Fibroblast of upper back skin (primary cell): ENCODE measurements around the gene COG2.
"Not testable (repeated sequence)": the region's sequence is repeated elsewhere in the genome, so short reads cannot be mapped to it uniquely, and the experiment has no call there.

Experiments
- DNase-seq: peaks from one replicate; pipeline ENCODE4 v3.0.0-alpha.2; 2013

The COG2 gene

DNA sequence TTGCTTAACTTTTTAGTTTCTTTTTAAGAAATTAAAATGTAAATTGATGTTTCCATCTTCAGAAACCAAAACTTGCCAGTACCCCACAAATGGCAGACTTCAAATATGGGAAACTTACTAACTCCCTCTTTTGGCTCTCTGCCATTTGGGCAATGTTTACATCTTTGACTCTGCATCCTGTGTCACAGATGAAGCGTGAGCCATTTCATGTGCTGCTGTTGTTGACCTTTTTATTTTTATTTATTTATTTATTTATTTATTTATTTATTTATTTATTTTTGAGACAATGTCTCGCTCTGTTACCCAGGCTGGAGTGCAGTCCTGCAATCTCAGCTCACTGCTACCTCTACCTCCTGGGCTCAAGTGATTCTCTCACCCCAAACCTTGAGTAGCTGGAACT lies 16.0 kb upstream of the COG2 start:
- DNase-seq, result no peak

DNA sequence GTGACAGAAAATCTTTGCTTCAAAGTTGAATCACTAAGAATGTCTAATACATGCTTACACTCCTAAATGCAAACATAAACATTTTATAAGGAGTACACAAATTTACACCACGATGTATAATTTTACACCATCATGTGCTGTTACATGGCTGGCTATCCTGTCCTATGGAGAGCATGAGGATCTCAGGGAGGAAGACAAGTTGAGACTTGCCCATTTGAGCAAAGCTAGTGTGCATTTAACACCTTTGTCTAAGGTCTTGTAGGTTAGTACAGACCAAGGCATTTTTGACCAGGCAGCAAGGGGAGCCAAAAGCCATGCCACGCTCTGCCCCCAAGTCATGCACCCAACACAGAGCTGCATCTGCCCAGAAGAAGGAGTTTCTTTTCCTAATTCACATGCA lies 14.5 kb upstream of the COG2 start:
- no peak for DNase-seq

DNA sequence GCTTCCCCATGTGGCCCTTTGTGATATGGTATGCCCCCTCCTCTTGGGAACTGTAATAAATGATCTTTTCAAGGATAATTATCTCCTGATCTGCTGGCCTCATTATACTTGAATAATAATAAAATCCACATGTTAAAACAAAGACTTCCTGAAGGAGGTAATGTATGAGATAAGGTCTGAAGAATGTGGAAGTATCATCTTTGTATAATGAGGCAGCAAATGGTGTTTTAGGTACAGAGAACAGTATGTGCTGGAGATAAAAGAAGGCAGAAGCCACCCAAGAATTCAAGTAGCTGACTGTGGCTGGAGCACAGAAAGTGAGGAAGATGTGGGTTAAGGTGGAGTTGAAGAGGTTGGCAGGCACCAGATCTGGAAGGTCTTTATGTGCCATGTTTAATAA lies 12.8 kb upstream of the COG2 start:
- DNase-seq, result peak; percentile 4

DNA sequence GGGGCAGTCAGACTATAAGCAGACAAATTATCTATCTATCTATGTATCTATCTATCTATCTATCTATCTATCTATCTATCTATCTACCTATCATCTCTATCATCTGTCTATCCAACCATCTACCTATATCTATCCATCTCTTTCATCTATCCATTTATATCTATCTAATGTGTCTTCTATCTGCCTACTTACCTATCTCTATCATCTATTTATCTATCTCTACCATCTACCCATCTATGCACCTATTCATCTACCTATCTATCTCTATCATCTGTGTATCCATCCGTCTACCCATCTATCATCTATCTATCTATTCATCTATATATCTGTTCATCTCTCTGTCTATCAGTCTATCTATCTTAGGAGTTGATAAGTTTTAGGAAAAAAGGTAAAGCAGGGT lies 10.8 kb upstream of the COG2 start:
- no peak for DNase-seq

DNA sequence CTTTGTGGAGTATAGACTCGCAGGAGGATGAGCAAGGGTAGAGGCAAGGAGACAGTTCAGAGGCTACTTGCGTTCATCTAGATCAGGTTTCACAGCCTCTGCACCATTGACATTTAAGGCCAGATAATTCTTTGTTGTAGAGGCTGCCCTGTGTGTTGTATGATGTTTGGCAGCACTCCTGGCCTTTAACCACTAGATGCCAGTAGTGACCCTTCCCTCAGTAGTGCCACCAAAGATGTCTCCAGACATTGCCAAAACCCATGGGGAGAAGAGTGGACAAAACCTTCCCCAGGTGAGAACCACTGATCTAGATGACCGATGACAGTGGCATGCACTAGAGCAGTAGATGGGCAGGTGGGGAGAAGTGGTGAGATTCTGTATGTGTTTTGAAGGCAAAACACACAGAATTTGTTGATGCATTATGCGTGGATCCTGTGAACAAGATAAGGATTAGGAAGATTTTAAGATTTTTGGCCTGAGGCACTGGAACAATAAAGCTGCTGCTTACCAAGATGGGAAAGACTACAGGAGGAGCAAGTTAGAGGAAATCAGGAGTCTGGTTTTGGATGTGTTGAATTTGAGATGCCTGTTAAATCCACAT lies 9.9 kb upstream of the COG2 start:
- peak; percentile 23 for DNase-seq

DNA sequence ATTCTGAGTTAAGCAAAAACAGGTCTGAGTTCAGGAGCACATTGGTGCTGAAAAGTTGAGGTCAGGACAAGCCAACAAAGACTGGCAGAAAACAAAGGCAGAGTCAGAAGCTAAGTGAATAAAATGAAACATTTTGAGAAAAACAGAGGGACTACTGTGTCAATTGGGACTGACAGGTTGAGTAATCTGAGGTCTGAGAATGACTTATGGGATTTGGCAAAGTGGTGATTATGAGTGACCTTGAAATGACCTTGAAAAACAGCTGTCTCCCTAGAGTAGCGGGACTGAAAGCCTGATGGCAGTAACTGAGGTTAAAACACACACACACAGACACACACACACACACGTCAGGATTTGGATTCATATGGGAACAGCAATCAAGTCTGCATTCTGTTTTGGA lies 8.8 kb upstream of the COG2 start:
- peak; percentile 8 for DNase-seq

DNA sequence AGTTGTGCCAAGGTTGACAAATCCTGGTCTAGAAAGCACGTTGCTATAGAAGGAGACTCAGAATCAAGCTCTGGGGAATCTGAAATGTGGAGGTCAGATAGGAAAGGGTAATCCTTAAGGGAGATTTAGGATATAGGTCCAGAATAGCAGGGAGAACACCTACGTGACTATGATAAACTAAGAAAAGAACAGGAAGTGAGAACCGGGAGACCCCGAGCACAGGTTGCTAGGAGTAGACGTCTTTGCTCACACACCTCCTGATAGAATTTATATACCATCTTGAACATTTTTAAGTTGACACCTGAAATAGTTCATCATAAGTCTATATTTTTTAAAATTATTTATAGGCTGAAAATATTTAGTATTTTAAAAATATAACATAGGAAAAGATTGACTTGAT lies 7.9 kb upstream of the COG2 start:
- DNase-seq, result no peak

DNA sequence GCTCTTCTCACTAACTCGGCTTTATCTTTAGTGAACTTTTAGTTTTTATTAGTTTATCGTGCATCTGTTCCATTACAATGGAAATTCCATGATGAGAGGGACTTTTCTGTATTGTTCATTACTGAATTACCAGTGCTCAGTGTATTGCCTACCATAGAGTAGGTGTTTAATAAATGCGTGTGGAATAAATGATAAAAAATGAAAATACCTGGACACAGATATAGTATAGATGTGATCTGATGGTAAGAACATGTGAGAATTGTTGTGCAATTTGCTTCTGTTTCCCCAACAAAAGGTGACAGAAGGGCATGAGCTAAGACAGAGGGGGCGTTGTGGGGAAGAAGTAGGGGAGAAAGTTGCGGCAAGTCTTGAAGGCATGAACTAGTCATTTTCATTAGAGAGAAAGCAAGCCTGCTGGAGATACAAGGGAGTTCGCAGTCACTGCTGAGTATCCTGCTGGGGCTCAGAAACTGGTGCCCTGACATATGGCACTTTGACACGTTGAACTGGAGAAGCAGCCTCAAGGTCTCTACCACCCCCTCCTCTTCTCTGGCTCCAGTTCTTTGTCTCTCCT lies 5.6 kb upstream of the COG2 start:
- DNase-seq, result no peak

DNA sequence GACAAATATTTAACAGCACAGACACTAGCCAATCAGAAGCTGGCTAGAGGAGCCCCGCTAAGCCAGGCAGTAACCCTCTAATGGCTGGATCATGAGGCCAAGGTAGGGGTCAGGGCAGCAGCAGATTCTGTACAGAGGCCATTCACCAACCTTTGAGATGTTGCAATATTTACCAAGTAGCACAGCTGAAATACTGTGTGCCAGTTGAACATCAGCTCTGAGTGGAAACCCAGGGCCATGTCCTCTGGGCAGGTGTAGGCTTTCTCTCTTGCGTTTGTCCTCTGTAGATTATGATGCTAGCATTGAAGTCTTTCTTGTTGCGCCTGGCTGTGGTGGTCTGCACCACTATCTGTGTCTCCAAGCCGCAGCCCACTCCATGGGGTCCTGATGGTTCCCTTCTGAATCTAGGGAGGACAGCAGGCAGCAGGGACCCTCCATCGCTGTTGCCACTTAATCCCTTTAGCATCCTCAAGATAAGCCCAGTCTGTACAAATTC lies 2.5 kb upstream of the COG2 start:
- DNase-seq, result no peak

DNA sequence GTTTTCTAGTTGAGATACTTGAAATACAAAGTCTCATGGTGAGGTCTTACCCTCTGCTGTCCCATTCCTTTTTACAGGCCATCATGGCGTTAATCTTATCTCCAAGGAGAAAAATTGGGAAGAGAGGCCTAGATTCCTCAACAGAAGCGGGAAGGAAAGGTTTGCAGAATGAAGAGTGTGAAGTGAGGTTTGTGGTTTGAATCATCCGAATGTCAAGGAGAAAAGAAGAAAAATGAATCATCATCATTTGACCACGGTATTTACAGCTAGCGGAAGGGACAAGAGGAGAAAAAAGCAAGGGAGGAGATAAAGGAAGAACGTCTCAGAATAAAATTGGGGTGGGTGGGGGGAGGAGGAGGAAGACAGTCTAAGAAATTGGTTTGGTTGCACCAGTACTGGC lies 935 bp upstream of the COG2 start:
- peak; percentile 57 for DNase-seq

DNA sequence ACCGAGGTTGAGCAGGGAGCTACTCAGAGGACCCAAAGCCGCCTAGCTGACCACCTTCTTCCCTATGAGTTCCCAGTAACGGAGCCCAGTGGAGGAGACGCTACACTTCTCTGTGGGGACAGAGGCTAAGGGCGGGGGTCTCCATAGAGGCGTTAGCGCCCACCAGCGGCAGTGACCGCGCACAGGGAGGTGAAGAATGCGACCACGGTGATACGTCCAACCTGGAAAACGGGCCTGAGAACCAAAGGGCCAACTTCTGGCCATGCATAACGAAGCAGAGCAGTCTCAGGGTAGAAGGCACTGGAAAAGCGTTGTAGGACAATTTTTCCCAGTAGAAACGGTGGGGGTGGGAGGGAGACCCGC lies 400 bp upstream of the COG2 start:
- DNase-seq, result no peak

DNA sequence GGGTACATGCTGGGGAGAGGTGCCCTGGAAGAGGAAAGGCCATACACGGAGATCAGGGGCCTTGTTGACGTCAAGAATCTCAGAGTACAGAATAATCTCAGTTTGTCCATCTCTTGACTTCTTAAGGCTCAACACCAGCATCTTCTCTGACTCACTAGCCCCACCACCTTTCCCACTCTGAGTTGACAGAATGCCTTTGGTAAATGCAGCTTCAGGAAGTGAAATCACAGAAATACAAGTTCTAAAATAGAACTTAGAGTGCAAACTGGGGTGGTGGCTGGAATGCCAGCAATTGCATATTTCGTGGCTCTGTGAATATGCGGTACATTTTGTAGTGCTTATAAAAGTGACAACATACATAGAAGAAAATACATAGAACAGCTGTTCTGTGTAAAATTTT lies 1.6 kb downstream of the COG2 start:
- DNase-seq, result peak; percentile 33

DNA sequence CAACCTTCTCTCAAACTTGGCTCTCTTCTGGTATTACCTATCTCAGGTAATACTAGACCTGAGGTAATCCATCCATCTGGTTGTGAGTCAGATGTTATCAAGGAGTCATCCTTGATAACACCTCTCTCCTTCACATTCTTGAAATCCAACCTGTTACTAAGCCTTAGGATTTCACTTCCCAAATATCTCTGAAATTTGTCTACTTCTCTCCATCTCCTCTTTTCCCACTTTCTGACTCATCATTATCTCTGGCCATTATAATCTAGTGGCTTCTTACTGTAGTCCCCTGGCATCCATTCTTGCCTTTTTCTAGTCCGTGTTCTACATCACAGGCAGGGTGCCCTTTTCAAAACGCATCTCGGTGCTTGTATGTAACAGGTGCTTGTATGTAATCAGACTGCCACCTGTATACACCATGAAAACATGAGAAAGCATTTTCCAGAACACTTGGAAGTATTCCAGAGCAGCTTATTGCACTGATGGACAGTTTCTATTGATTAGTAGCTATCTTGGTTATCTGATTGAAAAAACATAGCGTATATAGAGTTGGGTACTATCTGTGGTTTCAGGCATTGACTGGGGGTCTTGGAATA lies 4.5 kb downstream of the COG2 start:
- DNase-seq, result no peak

DNA sequence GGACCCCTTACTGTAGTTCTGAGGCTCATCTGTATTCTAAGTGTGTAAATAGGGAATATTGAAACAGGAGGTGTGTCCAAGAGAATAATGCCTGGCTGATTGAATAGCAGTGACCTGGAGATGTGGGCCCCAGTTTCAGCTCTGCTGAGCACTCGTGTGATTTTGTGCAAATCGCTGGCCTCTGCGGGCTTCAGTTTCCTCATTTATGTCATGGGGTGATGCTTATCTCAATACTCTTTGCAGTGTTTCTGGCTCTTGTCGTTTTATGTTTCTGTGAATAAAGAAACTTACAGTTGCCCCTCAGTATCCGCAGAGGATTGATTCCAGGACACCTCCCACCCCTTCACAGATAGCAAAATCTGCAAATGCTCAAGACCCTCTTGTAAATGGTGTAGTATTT lies 5.0 kb downstream of the COG2 start:
- DNase-seq, result no peak

DNA sequence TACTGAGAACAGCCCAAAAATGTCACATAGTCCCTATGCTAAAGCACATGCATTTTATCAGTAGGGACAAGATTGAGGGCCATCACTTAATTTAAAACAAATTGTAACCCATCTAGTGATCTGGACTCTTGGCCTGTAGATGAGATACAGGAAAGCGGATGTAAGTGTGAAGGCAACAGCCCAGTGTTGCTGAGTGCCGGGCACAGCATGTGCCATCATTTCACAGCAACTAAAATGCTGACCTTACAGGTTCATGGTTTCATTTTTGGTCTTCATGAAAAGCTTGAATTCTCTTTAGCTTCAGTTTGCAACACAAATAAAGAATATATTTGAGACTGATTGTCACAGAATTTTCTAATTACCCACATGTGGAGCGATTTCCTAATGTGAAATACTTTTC lies 5.8 kb downstream of the COG2 start:
- no peak for DNase-seq

DNA sequence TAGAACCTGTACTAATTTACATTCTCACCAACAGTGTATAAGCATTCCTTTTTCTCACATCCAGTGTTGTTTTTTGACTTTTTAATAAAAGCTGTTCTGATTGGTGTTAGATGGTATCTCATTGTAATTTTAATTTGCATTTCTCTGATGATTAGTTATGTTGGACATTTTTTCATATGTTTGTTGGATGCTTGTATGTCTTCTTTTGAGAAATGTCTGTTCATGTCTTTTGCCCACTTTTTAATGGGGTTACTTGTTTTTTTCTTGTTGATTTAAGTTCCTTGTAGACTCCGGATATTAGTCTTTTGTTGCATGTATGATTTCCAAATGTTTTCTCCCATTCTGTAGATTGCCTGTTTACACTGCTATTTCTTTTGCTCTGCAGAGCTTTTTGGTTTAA lies 8.0 kb downstream of the COG2 start:
- DNase-seq, result no peak

DNA sequence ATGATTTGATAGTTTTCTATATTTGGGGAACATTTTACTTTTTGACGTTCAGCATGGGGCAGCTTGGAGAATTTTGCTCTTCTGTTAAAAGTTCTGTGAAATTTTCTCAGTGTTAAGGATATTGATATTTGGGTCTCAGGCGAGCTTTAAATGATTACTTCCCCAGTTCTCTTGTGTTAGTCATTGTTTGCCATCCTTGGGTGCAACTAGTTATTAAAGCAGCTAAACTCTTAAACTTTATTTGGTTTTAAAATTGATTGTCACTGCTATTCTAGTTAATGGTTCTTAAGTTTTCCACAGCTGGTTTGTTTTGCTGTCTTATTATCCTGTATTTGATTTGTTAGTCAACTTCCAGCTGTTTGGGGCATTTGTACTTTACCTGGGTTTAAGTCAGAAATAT lies 9.0 kb downstream of the COG2 start:
- DNase-seq, result no peak

DNA sequence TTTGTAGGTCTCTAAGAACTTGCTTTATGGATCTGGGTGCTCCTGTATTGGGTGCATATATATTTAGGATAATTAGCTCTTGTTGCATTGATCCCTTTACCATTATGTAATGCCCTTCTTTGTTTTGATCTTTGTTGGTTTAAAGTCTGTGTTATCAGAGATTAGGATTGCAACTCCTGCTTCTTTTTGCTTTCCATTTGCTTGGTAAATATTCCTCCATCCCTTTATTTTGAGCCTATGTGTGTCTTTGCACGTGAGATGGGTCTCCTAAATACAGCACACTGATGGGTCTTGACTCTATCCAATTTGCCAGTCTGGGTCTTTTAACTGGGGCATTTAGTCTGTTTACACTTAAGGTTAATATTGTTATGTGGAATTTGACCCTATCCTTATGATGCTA lies 14.4 kb downstream of the COG2 start:
- not testable (repeated sequence) for DNase-seq

DNA sequence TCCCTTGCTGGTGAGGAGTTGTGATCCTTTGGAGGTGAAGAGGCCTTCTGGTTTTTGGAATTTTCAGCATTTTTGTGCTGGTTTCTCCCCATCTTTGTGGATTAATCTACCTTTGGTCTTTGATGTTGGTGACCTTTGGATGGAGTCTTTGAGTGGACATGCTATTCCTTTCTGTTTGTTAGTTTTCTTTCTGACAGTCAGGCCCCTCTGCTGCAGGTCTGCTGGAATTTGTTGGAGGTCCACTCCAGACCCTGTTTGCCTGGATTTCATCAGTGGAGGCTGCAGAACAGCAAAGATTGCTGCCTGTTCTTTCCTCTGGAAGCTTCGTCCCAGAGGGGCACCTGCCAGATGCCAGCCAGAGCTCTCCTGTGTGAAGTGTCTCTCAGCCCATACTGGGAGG lies 15.8 kb downstream of the COG2 start:
- not testable (repeated sequence) for DNase-seq

DNA sequence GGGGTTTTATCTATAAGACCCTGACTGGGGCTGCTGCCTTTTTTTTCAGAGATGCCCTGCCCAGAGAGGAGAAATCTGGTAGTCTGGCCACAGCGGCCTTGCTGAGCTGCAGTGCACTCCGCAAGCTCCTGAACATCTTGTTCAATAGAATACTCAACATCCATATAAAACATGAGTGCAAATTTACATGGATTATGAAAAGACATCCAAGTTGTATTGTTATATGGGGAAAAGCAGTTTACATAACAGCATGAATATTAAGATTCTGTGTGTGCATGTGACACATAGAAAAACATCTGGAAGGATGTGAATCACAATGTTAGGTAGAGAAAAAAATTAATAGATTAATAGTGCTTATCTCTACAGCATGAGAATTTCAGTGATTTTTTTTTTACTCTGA lies 16.4 kb downstream of the COG2 start:
- DNase-seq, result no peak

DNA sequence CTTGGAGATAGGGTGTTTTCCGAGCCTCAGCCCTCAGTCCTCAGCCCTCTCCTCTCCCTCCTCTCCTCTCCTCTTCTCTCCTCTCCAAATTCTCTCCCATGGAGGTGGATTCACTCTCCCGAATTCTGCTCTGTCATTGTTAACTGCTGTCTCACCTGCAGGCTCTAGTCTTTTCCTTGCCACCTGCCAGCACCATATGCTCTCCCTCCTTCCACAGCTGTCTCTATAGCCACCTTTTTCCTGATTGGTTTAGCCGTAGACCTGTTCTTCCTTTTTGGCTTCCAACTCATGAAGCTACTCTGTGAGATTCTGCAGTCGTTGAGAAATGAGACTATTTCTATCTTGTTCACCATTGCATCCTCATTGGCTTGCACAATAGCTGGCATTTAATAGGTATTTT lies 19.7 kb downstream of the COG2 start:
- DNase-seq, result no peak

DNA sequence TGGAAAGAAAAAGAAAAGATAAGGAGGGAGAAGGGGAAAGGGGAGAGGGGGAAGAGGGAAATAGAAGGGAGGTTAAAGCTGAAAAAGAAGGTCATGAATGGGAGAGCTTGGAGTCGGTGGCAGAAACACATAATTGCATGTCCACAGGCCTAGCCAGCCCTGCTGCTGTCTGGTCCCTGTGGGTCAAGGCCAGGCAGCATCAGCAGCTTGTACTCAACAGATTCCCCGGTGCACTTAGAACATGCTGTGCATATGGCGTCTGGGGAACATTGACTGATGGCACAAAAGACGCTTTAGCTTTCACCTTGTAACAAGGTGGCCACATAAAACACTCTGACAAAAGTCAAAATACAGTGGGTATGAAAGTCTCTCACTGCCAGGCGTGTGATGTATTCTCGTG lies 25.9 kb downstream of the COG2 start:
- no peak for DNase-seq

DNA sequence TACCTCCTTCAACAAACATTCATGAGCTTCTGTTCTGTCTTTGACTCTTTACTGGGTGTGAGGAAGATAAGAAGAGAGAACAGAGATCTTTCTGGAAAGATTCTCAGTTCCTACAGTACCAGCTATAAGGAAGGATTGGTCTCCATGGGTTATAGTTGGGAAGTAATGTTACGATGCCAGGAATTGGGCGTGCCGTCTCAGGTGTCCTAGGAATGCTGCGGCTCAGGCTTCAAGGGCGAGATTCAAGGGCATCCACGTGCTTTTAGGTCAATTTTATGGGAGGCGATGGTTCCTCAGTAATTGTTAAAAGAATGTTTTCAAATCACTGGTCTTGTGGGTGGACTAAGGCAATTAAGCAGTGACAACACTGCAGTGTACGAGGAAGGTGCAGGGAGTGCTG lies 27.3 kb downstream of the COG2 start:
- DNase-seq, result no peak

DNA sequence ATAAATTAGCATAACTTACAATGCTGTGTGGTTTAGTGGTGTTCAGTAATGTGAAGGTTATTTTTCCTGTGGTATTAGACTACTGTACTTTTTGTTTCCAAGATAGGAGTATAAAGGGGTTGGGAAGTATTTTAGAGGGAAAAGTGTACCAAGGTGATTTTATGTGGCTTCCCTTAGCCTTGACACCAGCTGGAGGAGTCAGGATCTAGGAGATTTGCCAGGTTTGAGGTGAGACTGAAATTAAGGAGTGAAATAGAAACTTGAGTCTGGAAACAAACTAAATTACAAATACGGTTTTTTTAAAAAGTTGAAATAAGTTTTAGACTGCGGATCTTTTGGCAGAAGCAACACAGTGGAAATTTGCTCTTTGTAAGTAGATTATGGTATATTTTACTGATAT lies 32.3 kb downstream of the COG2 start:
- no peak for DNase-seq

DNA sequence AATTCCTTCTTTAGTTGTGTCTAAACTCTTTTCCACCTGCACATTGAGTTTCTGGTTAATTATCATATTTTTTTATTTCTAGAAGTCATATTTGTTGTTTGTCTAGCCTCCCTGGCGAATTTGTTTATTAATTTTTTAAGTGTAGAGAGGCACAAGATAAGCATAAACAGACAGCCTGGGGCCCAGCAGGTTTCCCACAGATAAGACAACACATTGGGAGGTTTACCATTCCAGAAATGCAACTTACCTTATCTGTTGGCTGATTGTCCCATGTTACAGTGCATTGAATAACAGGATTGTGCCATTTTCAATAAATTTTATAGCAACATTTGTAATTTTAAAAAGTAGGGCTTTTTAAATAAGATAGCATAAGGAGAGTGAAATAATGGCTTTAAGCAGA lies 34.9 kb downstream of the COG2 start:
- no peak for DNase-seq
